GM18867 (cell line): ENCODE results near the gene CA11.
"Not testable (repeated sequence)": the region's sequence is repeated elsewhere in the genome, so short reads cannot be mapped to it uniquely, and the experiment has no call there.

ENCODE experiments used
- ATAC-seq: cut with Tn5 transposase; IDR thresholded peaks from one replicate; pipeline ENCODE4 v1.9.1; 2021; ENCODE audit warnings: mild to moderate bottlenecking, moderate library complexity; ENCODE audit not compliant: unreplicated experiment

Gene CA11

DNA sequence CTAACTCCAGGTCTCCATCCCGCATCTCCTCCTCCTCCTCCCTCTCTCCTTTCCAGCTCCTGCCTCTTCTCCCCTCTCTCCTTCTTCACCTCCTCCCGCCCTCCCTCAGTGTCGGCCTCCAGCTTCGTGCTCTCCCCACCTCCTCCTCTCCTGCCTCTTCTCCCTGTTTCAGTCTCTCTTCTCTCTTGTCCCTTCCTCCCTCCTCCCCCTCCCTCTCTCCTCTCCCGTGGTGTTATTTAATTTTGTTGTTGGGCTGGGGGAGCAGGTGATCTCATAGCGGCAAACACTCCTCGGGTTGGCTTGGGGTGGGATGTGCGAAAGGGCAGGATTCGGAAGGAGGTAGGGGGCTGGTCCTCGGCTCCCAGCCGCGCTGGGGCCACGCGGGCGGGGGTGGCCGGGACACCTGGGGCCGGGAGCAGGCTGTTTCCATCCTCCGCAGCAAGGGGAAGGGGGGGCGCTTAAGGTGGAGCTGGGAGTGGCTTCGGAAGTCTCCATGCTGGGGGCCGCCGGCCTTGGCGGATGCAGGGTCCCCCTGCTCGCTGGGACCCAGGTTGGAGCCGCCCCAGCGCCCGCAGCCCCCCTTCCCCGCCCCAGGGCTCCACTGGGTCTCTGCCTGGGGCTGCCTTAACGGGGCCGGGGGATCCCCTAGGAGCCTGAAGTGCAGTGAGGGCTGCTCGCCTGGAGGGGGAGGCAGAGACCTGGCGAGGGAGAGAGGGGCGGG is at the start of gene CA11:
Gene CA11 (minus strand): TSS at position 187 of the 721 bp plus-strand sequence. CDS start 555 bp downstream, outside the sequence.
- ATAC-seq, result peak; percentile 67

DNA sequence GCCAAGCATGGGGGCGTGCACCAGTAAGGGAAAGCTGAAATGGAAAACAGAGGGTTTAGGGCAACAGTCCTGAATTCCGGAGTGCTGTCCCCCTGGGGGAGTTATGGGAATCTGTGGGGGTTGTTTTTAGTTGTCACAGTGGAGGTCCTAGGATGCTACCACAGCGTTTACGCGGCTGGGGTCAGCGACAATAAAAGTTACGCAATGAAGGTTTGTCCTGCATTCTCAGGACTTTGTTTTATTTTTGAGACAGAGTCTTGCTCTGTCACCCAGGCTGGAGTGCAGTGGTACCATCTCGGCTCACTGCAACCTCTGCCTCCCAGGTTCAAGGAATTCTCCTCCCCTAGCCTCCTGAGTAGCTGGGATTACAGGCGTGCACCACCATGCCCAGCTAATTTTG is 47.6 kb upstream of the CA11 start:
- not testable (repeated sequence) for ATAC-seq

DNA sequence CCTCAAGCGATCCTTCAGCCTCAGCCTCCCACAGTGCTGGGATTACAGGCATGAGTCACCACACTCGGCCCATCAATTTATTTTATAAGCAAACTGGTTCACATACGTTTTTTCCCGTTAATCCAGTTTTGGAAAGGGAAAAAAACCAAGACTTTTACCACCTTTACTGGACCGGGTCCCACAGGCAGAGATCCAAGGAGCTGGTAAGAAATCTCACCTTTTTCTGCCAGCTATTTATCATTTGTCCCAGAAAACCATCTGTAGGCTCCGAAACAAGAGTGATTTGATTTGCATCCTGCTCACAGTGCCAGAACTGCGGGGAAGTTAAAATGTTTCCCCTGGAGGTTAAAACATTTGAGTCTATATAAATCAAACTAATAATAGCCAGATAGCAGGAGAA is 43.5 kb upstream of the CA11 start:
- no peak for ATAC-seq

DNA sequence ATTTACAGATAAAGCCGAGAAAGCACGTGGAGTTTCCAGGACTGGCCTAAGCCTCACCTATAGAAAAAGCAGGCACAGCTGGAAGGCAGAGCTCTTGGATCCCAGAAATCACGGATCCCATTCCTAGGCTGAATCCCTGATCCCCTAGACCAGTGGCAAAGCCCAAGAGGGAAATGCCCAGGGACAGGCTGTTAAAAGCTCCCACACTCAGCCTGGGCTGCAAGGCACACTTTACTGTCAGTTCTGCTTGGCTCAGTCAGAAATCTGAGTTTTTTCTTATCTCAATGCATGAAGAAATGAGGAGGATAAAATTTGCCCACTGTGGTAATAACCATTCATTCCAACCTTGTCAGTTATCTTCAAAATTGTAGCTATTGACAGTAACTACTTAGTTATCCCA is 41.8 kb upstream of the CA11 start:
- ATAC-seq, result no peak

DNA sequence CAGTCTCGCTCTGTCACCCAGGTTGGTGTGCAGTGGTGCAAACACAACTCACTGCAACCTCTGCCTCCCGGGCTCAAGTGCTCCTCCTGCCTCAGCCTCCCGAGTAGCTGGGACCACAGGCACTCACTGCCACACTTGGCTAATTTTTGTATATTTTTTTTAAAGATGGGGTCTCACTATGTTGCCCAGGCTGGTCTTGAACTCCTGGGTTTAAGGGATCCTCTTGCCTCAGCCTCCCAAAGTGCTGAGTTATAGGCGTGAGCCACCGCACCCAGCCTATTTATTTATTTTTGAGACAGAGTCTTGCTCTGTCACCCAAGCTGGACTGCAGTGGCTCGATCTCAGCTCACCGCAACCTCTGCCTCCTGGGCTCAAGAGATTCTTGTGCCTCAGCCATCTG is 40.6 kb upstream of the CA11 start:
- ATAC-seq, result not testable (repeated sequence)

DNA sequence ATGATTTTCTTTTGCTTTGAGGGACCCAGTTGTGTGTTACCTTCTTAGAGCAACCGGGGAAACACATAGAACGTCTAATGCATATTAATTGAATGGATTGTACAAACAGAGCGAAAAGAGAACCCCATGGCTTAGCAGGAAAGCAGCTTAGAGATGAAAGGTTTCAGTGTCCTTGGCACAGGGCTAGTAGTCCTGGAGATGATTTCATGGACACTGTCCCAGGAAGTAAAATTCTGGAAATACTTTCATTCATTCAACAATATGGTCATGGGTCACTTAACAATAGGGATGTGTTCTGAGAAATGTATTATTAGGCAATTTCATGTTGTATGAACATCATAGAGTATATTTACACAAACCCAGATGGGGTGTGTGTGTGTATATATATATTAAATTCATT is 40.1 kb upstream of the CA11 start:
- no peak for ATAC-seq

DNA sequence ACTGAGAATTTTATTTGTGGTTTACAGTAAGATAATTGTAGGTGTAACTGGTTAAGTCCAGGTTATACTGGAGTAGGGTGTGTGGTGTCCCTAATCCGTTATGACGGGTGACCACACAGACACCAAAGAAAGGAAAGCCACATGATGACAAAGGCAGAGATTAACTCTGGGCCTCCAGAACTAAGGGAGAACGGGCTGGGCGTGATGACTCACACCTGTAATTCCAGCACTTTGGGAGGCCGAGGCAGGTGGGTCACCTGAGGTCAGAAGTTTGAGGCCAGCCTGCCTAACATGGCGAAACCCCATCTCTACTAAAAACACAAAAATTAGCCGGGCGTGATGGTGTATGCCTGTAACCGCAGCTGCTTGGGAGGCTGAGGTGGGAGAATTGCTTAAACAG is 39.6 kb upstream of the CA11 start:
- ATAC-seq, result no peak

DNA sequence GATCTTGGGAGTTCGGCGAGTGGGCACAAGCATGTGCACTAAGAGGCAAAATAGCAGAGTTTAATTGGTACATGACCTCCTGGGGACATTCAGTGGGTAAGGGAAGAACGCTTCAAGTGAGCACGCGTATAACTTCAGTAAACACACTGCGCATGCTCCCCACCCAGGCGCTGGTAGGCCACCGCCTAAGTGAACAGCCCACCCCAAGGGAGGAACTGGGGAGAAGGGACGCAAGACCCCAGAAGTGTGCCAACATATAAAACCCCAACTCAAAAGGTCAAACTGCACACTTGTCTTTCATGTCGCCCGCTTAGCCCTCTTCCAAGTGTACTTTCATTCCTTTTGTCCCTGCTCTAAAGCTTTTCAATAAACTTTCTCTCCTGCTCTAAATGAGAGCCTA is 37.4 kb upstream of the CA11 start:
- no peak for ATAC-seq

DNA sequence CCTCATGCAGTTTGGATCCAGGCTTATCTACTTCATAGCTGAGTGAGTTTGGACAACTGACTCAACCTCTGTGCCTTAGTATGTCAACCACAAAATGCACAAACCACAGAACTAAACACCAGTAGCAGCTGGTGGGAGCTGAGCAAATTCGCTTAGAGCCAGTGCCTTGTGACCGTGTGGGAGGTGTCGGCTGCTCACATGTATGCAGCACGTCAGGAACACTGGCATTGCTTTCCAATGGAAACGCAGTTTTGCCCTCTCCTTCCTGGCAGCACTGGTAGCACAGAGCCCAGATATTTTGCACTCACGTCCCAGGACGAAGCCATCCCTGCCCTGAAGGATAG is 35.1 kb upstream of the CA11 start:
- ATAC-seq, result no peak

DNA sequence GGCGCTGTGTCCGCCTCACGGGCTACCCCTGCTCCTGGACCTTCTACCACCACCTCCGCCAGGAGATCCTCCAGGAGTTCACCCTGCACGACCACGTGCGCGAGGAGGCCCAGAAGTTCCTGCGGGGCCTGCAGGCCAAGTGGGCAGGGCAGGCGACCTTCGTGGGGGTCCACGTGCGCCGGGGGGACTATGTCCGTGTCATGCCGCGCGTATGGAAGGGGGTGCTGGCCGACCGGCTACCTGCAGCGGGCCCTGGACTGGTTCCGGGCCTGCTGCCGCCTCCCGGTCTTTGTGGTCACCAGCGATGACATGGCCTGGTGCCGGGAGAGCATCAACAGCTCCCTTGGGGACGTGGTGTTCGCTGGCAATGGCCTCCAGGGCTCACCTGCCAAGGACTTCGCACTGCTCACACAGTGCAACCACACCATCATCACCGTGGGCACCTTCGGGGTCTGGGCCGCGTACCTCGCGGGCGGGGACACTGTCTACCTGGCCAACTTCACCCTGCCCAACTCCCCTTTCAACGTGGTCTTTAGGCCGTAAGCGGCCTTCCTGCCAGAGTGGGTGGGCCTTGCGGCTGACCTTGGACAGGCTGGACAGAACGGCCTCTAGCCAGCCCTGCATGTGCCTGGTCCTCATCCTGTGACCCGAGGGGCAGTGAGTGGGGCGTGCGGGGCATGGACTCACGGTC is 34.6 kb upstream of the CA11 start:
- no peak for ATAC-seq

DNA sequence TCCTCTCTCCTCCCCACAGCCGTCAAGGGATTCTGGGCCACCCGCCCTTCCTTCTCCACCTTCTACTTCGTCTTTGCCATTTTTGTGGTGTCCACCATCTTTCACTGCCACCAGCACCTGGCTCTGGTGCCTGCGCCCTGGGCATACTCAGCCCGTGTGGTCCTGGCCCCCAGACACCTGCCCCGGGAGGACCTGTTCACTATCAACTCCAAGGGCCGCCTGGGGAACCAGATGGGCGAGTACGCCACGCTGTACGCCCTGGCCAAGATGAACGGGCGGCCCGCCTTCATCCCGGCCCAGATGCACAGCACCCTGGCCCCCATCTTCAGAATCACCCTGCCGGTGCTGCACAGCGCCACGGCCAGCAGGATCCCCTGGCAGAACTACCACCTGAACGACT is 34.0 kb upstream of the CA11 start:
- ATAC-seq, result not testable (repeated sequence)

DNA sequence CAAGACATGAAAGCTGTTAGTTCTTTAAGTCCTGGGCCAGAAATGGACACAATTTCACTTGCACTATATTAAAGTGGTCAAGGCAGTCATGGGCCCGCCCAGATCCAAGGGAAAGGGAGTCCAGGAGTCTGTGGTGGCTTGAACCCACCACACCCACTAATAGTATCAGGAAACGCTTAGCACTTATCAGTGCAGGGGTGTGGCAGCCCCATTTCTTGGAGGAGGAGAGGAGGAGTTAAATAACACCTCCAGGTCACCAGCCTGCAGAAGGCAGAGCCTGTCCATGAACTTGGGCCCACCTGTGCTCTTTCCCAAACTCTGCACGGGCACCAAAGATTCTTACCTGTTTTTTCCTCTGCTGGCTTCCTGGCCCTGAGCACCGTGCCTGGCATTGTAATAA is 32.2 kb upstream of the CA11 start:
- ATAC-seq, result no peak

DNA sequence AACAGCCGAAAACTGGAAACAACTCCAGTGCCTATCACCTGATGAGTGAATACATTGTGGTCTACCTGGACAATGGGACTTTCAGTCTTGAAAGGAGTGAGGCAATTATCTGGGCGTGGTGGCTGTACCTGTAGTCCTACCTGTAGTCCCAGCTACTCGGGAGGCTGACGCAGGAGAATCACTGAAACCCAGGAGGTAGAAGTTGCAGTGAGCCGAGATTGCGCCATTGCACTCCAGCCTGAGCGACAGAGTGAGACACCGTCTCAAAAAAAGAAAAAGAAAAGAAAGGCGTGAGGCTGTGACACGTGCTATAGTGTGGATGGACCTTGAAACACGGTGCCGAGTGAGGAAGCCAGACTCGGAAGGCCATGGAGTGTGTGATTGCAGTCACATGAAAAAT is 30.9 kb upstream of the CA11 start:
- no peak for ATAC-seq

DNA sequence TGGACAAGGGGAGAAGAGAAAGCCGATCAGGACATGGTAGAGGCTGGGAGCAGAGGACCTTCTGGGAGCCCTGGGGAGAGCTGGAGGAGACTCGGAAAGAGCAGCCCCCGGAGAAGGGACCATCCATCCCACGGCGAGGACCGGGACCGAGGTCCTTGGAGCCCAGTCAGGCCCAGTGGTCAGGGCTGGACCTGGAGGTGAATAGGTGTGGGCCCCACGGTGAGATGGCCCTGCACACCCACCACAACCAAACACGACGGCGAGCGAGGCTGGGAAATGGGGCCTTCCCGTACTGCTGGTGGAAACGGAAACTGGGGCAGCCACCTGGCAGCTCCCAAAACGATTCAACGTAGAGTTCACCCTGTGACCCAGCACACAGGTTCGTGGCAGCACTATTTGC is 30.5 kb upstream of the CA11 start:
- ATAC-seq, result no peak

DNA sequence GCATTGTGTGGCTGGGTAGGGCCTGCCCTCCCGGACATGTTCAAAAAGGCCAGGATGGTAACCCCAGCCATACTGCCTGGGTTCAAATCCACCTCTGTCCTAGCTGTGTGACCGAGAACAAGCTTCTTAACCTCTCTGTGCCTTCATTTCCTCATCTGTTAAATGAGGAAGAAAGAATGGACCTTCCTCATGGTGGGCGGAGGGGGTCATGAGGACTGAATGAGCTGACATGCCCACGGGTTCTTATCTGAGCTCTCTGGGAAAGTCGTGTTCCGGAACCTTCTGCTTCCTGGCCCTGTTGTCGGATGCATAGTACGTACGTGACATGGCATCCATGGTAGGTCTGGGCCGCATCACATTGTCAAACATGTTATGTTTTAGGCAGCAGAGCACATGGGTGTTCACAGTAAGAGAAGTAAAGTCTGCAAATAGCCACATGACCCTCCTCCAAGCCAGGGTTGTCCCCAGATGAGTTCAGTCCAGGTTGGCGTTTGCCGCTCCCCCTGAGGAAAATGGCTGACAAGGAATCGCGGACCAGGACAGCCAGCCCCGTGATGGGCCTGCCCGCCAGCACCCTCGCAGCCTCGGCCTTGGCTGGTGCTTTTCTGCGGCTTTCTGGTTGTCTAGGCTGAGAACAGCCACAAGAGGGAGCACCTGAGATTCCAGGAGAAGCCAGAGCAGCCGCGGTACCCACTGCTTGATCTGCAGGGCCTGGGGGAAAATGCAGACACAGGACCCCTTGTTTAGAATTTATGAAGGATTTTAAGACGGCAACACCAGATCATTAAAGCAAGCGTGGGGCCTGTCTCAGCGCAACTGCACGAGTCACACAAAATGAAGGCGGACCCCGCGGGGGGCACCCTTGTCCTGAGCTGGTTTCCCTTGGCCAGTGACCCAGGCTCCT is 29.2 kb upstream of the CA11 start:
- no peak for ATAC-seq

DNA sequence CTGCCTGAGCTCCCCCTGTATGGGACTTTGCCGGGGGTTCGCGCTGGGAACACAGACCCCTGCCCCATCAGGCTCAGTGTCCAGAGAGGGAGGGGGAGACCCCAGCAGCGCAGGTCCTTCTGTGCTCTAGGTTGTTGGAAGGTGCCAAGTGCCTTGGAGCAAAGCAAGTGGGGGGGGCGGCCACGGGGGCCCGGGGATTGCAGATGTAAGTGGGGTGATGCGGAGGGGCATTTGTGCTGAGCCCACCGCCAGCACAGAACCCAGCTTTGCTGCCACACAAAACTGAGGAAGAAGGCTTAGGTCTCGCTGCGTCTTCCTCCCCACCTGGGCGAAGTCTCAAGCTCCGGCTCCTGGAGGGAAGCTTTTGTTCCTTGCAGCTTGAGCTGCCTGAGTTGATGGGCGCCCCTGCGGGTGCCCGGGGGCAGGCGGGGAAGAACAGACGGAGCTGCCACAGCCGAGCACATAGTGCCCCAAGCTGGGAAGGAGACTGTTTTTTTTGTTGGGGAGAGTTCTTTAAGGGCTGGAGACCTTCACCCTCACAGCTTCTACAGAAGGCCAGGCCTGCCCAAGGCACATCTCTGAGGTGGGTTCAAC is 28.3 kb upstream of the CA11 start:
- ATAC-seq, result no peak

DNA sequence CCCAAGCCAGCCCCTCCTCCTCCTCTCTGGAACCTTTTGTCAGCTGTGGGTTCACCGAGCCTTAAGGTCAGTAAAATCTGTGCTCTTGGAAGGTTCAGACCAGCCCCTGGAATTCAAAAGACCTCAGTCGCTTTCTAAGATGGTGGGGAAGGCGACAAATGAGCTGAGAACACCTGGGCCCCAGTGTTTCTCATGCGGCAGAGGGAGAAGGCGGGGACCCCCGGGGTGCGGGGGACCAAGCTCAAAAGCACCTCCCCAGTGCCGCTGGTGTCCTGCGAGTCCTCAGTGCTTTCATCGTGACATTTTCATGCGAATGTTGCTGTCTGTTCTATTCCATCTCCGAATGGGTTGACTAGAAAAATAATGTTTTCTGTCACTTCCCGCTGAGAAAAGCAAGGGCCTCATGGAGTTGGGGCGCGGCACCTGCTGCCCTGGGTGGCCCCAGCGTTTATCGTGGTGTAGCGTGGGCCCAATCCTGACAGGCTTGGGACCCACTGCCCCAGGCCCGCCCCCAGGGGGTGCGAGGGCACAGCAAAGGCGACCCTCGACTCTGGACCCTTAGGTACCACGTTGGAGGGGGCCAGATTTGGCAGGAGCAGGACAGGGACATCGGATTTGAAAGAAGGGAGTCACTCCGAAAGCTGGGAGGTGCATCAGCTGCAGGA is 27.6 kb upstream of the CA11 start:
- ATAC-seq, result no peak

DNA sequence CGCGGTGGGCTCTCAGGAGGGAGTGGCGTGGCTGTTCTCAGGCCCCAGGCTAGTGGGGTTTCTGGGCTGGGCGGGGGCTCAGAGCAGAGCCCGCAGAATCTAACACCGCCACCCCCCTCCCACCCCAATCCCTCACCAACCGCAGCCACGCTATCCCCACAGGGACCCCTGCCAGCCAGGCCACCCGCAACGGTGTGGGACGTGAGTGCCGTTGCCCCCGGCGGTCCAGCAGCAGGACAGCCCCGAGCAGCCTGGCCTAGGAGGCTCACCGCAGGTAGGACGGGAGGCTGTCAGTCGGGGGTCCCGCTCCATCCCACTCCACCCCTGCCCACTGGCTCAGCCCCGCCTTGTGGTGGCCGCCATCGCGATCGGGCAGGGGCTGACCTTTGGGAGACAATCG is 27.0 kb upstream of the CA11 start, which contains the start of gene NTN5:
Gene NTN5 (minus strand): TSS at position 24 of the 400 bp plus-strand sequence. CDS start 2,031 bp downstream, outside the sequence.
- no peak for ATAC-seq

DNA sequence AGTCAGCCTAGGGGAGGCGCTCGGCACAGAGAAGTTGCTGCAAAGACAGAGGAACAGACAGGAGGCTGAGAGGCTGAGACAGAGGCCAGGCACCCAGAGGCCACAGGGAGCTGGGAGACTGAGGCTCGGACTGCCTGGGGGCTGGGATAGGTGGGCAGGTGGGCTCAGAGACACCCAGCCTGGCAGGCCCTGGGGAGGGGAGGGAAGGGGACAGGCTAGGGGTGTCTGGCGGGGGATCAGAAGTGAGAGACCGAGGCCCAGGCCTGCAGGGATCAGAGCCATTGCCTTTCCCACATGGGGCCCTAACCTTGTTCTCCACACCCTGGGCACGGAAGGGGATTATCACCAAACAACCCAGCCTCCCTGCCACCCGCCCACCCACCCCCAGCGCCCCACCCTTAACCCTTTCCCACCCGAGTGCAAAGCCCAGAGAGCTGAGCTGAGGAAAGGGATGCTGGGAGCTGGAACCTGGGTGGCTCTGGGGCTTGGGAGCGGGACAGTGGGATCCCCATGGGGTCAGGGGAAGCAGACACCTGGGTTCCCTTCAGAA is 25.5 kb upstream of the CA11 start:
- no peak for ATAC-seq

DNA sequence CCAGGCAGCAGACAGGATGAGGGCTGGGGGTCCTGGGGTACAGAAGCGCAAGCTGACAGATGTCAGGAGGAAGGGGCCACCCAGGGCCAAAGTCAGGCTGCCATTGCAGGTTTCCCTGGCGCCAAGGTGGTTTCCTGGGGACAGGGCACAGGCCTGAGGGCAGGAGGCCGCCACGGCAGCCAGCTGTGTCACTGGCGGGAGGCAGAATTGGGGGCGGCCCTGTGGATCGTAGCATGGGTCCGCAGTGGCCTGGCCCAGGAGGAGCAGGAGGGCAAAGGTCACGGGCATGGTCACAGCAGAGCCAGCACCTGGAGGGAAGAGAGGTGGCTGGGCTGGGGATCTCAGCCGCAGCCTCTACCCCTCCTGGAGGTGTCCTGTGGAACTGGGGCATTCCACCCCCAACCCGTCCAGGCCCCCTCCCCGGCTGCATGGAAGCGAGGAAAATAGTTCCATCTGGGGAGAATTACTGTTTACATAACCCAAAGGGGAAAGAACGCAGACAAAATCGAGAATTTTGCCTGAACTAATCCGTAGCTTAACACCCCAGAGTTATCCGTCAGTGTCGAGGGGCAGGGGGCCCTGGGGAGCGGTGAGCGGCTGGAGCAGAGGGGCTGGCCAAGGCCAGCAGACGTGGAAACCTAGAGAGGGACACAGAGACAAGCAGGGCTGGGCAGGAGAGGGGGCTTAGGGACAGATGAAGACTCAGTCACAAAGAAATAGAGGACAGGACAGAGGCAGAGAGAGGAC is 24.9 kb upstream of the CA11 start:
- ATAC-seq, result no peak
